Lower leg skin (tissue), 4 donors: ENCODE measurements around the gene TUBG1. TPM values are rescaled to one million over a fixed set of nuclear protein-coding genes. Genes with fewer than 3 reads are reported as not detected.

Source experiments
- DNase-seq, 2 donors: peaks; one replicate each; pipeline ENCODE4 v3.0.0-alpha.2; 2019; ENCODE audit warnings: low spot score in 2 of 2
- H3K4me3 ChIP-seq: fragments of 200-600 bp; sonication (generic); 2 replicates; pipeline ENCODE4 v1.5.1; 2017; ENCODE audit warnings: mild to moderate bottlenecking, low read depth; ENCODE audit not compliant: poor library complexity, severe bottlenecking
- CTCF ChIP-seq, 3 donors: fragments of 450-650 bp; IDR thresholded peaks; one replicate each; pipeline ENCODE4 v1.5.1; 2016; ENCODE audit warnings: antibody characterized with exemption in 3 of 3, mild to moderate bottlenecking in 3 of 3, moderate library complexity in 2 of 3
- POLR2A ChIP-seq, 2 donors: fragments of 450-650 bp; IDR thresholded peaks; one replicate each; pipeline ENCODE4 v1.6.1; 2016 to 2017; ENCODE audit warnings: antibody characterized with exemption in 2 of 2, mild to moderate bottlenecking in 1 of 2, moderate library complexity in 1 of 2
- WGBS, 2 donors: methylation state at CpG; one replicate each; pipeline ENCODE4 v1.1.5; 2018; 5-methylcytosine and 5-hydroxymethylcytosine counted together
- intact Hi-C: fragments of 100-400 bp; cut with DNase I; formaldehyde crosslinking; loops from one replicate; pipeline ENCODE4 v1.15.0; 2023; ENCODE audit warnings: low total_unique reads
- total RNA-seq, 4 donors: library from RNA; depleted of rRNA; stranded (reverse); fragments of >200 nt; gene quantifications; one replicate each; pipeline ENCODE4 v1.1.0, GENCODE V29; 2016

The TUBG1 gene
- total RNA-seq, 4 donors from 2014 or later = 54.4 to 61.1 (median 56.7) TPM

DNA sequence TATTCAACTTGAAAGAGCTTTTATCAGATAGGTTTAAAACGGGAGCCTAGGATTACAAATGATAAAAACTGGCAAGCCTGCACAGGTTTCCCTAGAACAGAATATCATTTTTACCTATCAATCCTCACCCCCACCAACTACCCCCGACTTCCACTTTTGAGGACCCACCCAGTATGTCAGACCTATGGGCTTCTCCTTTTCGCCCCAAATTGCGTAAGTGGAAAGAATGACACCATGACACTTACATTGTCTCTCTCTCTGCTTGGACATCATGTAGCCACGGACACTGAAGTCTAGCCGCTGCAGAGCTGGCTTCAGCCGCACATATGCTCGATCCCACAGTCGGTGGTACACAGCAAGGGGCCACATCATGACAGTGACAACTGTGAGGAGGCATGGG lies 24.6 kb upstream of the TUBG1 start:
- DNase-seq = no peak
- WGBS, 2 donors = 73 to 75% methylated on average over 9 of the region's 9 CpGs
- H3K4me3 ChIP-seq = no peak overlapping the region
- TF ChIP-seq POLR2A (IDR thresholded peaks at IDR 0.05) (no peak), CTCF (IDR thresholded peaks at IDR 0.05) (no peak)
- intact Hi-C loops = no loop called here

GRCh38 chr17:42585353-42585752 lies 24.1 kb upstream of the TUBG1 start:
- intact Hi-C loops = no loop called here
- TF ChIP-seq POLR2A (IDR thresholded peaks at IDR 0.05) (no peak), CTCF (IDR thresholded peaks at IDR 0.05) (no peak)
- WGBS, 2 donors = 16 to 24% methylated on average over 1 of the region's 1 CpG

GRCh38 chr17:42586514-42587230 lies 22.8 kb upstream of the TUBG1 start:
- 49 to 51% methylated on average over 7 of the region's 7 CpGs for WGBS, 2 donors
- DNase-seq = no peak
- intact Hi-C loops = no loop called here
- TF ChIP-seq POLR2A (IDR thresholded peaks at IDR 0.05) = no peak
- no peak for TF ChIP-seq CTCF (IDR thresholded peaks at IDR 0.05)
- no peak overlapping the region for H3K4me3 ChIP-seq

More at GRCh38 chr17:42585353-42585752, 24.1 kb upstream of the TUBG1 start:
- DNase-seq = no peak
- H3K4me3 ChIP-seq = no peak overlapping the region

DNA sequence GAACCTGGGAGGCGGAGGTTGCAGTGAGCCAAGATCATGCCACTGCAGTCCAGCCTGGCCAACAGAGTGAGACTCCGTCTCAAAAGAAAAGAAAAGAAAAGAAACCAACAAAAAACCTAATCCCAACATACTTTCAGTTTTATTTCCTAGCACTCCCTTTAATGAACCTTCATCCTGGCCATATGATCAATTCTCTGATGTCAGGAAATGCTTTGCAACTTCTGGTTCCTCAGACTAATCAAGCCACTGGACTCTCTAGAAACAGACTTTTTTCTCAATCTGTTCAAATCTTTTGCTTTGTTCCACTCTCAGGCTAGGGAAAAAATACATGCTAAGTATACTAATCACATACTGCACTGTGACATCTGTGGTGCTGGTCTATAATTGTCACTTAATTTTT lies 18.6 kb upstream of the TUBG1 start:
- 91% methylated on average over 2 of the region's 2 CpGs for WGBS, 2 donors
- no peak for DNase-seq
- H3K4me3 ChIP-seq = no peak overlapping the region
- no peak for TF ChIP-seq CTCF (IDR thresholded peaks at IDR 0.05)
- TF ChIP-seq POLR2A (IDR thresholded peaks at IDR 0.05) = no peak
- intact Hi-C loops = no loop called here

DNA sequence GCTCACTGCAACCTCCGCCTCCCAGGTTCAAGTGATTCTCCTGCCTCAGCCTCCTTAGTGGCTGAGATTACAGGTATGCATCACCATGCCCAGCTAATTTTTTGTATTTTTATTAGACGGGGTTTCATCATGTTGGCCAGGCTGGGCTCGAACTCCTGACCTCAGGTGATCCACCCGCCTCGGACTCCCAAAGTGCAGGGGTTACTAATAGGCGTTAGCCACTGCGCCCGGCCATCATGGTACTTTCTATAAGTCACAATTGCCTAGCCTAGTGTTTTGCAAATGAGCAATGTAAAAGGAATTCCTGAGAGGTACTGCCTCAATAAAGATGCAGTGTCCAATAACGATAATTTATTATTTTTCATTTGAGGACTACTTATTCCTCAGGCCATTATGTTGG lies 18.1 kb upstream of the TUBG1 start:
- peak in 1 of 2 donors; percentile 60 for DNase-seq
- WGBS, 2 donors = 93 to 95% methylated on average over 9 of the region's 9 CpGs
- TF ChIP-seq CTCF (IDR thresholded peaks at IDR 0.05) (no peak), POLR2A (IDR thresholded peaks at IDR 0.05) (no peak)
- no peak overlapping the region for H3K4me3 ChIP-seq
- intact Hi-C loops = no loop called here

- intact Hi-C loops = no loop called here
- no peak for TF ChIP-seq CTCF (IDR thresholded peaks at IDR 0.05)
- TF ChIP-seq POLR2A (IDR thresholded peaks at IDR 0.05) = no peak
- no peak for DNase-seq
- H3K4me3 ChIP-seq = no peak overlapping the region
- 72 to 74% methylated on average over 3 of the region's 3 CpGs for WGBS, 2 donors
Observed at GRCh38 chr17:42596386-42596785, 13.1 kb upstream of the TUBG1 start.
